NCI-H1417 (cell line): ENCODE results near the gene RBM47.
A peak's percentile ranks its signal among the peaks of the same experiment; 100 is the strongest.

ENCODE experiments used
- DNase-seq, 3 experiments: peaks; one replicate each; lab custom pipeline; 2025; lab: John Stamatoyannopoulos, UW

Gene RBM47

DNA sequence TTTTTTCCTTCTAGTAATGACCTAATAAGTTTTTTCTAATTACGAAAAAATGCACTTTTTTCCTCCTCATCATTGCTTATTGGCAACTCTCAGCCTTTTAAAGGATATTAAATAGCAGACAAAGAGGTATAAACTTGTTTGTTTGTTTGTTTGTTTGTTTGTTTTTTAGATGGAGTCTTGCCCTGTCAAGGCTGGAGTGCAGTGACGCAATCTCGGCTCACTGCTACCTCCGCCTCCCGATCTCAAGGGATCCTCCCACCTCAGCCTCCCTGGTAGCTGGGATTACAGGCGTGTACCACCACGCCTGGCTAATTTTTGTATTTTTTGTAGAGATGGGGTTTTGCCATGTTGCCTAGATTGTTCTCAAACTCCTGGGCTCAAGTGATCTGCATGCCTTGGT is 6.0 kb downstream of the RBM47 start:
- no peak for DNase-seq

DNA sequence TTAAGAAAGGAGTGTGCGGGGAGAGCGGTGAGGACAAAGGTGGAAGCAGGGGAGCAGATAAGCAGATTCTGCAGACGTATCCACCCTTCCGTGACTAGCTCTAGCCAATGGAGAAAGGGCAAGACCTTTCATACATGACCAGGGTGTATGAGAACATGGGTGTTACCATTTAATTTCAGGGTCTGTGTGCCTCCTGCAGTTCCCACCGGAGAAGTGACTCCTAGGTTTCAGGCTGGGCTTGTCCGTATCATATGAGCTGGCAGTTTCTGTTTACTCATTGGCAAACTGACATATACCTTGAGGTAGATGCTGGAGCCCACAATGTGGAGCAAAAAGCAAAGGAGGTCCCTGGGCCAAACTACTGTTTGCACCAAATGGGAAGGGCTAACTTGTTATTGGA is 6.8 kb downstream of the RBM47 start:
- DNase-seq, result no peak

DNA sequence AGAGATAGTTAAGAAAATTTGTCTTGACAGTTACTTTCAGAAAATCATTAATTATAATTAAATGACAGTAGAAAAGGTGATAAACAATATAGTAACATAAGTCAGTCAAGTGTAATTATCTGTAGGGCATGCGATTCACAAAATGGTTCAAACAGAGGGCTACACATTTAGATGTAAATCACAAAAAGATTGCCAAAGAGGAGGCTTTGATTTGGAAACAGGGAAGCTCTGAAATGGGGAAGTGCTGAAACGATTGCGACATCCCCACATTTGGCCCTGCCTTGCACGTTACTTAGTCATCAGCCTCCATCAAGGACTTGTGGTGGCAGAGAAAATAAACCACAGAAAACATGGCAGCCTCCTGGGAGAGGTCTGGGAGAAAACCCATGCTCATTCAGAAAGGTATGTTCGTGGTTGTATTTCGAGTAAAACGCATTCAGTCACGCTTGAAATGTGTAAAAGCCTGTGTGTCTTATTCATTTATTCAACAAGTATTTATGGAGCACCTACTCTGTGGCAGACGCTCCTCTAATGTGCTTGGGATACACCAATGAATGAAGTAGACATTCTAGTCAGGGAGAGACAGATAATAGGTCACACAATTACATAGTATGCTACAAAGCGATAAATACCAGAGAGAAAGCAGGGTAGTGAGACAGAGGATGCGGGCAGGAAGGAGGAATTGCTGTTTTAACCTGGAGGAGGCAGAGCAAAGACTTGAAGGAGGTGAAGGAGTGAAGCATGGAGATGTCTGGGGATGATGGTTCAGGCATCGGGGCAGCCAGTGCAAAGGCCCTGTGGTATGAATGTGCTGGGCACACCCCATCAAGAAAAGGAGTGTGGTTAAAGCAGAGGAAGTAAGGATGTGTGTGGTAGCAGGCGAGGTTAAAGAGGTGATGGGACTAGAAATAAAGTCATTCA is 7.8 kb downstream of the RBM47 start:
- DNase-seq, result peak in 1 of 3 experiments; percentile 67

- peak in 2 of 3 experiments; percentile 18 to 71 for DNase-seq
Measured at GRCh38 chr4:40621229-40621591, 8.5 kb downstream of the RBM47 start.

DNA sequence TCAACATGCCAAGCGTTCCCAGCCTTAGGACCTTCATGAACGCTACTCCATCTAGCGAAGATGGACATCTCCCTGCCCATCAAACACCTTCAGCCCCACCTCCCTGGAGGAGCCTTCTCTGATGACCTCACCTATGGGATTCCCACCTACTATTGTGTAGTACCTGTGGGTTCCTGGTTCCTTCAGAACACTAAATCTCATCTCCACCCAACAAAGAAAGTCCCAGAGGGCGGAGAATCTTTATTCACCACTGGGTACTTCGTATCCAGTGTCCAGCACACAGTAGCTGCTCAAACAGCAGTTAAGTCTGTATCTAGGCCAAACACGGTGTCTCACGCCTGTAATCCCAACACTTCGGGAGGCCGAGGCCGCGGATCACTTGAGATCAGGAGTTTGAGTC is 10.1 kb downstream of the RBM47 start:
- DNase-seq, result no peak

DNA sequence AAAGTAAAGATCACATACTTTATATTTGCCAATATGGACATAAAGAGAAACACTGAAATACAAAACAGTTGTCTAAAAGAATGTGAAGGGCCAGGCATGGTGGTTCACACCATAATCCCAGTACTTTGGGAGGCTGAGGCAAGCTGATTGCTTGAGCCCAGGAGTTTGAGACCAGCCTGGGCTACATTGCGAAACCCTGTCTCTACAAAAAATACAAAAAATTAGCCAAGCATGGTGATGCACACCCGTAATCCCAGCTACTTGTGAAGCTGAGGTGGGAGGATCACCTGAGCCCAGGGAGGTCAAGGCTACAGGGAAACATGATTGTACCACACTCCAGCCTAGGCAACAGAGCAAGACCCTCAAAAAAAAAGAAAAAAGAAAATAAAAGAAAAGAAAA is 11.8 kb downstream of the RBM47 start:
- no peak for DNase-seq

GRCh38 chr4:40614031-40614430 is 15.6 kb downstream of the RBM47 start:
- no peak for DNase-seq

DNA sequence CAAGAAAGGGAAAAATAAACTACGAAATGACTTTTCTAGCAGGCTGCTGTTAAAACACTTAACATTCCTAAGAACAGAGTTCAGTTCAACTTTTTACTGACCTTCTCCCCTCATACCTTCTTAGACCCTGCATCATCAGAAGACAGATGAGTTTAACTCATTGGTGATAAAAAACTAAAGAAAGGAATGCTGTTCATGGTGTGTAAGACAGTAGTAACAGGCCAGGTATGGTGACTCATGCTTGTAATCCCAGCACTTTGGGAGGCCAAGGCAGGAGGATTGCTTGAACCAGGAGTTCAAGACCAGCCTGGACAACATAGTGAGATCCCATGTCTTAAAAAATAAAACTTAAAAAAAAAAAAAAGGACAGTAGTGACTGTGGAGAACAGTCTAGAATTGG is 16.2 kb downstream of the RBM47 start:
- no peak for DNase-seq

- DNase-seq, result no peak
Measured at GRCh38 chr4:40612831-40613230, 16.8 kb downstream of the RBM47 start.

- no peak for DNase-seq
Measured at GRCh38 chr4:40612283-40612682, 17.4 kb downstream of the RBM47 start.

- DNase-seq, result no peak
Measured at GRCh38 chr4:40608628-40609027, 21.0 kb downstream of the RBM47 start.

DNA sequence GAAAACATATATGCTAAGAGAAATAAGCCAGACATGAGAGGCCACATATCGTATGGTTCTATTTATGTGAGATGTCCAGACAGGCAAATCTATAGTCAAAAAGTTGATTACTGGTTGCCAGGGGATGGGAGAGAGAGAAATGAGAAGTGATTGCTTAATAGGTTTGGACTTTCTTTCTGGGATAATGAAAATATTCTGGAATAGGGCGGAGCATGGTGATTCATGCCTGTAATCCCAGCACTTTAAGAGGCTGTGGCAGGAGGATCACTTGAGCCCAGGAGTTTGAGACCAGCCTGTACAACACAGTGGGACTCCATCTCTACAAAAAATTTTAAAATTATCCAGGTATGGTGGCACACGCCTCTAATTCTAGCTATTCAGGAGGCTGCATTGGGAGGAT is 22.4 kb downstream of the RBM47 start:
- no peak for DNase-seq

DNA sequence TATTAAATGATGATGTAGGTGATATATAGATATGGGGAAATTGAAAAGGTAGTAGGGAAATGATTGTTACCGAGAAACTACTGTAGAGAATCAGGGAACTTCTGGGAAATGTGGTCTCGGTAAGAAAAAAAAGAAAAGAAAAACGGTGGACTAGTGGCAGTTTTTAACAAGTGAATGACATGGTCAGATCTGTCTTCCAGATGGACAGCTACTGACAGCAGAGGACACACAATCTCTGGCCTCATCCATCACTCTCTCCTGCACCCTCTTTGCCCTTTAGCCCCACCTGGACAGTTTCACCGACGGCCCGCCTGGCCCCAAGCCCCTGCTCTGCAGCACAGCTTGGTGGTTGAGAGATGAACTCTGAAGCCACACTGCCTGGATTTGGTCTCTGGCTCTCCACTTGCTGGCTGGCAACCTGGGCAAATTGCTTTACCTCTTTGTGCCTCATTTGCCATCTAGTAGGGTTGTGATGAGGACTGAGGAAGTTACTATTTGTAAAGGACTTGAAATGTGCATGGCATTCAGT is 23.4 kb downstream of the RBM47 start:
- no peak for DNase-seq

GRCh38 chr4:40603281-40603680 is 26.4 kb downstream of the RBM47 start:
- DNase-seq, result no peak

GRCh38 chr4:40601641-40602040 is 28.0 kb downstream of the RBM47 start:
- DNase-seq, result no peak

- DNase-seq, result no peak
Measured at GRCh38 chr4:40600850-40601249, 28.8 kb downstream of the RBM47 start.

GRCh38 chr4:40599431-40599830 is 30.2 kb downstream of the RBM47 start:
- no peak for DNase-seq

DNA sequence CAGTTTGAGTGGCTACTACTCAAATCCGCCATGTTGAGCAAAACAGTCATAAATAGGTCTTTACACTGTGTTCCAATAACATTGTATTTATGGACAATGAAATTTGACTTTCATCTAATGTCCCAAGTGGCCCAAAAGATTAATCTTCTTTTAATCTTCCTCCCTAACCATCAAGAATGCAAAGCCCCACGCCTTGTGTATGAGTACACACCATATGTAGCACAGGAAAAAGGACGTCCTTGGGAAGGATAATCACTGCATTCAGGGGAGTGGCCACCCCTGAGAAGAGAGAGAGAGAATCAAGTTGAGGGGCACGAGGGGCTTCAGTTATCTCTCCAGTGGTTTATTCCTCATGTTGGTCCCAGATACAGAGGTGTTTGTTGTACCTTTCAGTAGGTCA is 33.1 kb downstream of the RBM47 start:
- DNase-seq, result no peak

- no peak for DNase-seq
Measured at GRCh38 chr4:40595981-40596380, 33.7 kb downstream of the RBM47 start.

GRCh38 chr4:40594261-40595178 is 35.1 kb downstream of the RBM47 start:
- DNase-seq, result no peak

DNA sequence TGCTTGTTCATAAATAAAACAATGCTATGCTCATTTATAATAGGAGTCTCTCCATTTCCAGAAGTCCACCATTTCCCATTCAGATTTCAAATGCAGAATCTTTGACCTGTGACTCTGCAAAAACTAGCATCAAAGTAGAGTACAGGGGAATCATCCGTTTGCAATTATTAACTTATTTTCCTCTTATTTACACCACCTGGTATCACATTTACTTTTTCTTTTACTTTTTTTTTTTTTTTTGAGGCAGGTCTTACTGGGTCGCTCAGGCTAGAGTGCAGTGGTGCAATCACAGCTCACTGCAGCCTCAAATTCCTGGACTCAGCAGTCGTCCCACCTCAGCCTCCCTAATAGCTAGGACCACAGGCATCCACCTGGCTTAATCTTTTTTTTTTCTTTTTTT is 37.6 kb downstream of the RBM47 start:
- DNase-seq, result no peak

DNA sequence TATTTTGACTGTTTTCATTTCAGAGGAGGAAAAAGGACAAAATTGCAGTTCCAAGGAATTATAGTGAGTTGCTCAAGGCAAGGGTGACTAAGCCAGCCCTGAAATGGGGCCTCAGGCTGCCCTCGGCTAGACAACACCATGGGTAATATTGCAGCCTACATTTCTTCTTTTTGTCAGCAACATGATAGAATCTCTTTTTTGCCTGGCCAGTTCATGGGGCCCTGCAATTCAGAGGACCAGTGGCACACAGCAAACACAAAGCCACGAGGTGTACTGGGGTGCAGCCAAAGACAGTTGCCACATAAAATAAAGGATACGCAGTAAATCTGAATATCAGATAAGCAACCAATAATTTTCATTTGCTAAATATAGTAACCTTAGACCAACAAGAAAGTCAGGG is 41.8 kb downstream of the RBM47 start:
- DNase-seq, result no peak

GRCh38 chr4:40587351-40587750 is 42.3 kb downstream of the RBM47 start:
- DNase-seq, result no peak
